ENCODE results near the gene RIPPLY3. TPM values are rescaled to one million over a fixed set of nuclear protein-coding genes. Genes with fewer than 3 reads are reported as not detected.
A peak's percentile ranks its signal among the peaks of the same experiment; 100 is the strongest.

The RIPPLY3 gene
- total and polyA plus RNA-seq, 7 donors = 0.12 TPM; not detected in 6

DNA sequence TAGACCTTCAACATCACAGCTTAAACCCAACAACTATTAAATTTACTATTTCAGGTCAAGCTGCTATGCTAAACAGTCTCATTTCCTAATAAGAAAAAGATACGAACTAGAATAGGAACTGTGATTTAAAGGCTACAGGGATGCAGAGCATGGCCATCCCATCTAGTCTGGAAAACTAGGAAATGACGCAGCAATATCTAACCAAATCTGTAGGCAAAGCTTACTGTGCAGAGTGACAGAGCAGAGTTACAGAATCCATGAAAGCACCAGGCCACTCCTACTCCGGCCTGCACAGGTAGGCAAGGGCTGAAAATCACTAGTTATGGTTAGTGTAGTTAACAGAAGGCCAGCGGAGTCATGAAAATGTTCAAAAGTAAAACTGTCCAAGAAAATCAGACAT is 42.1 kb upstream of the RIPPLY3 start:
- no peaks in the 10 kb centered on the region for H3K9me3 ChIP-seq
- H3K4me1 ChIP-seq = peaks cover 0 to 20% (median 5%) of the 10 kb centered on the region in 4 donors
- 93 to 94% methylated on average over 4 of the region's 4 CpGs for WGBS, 2 donors
- H3K27me3 ChIP-seq = no peaks in the 10 kb centered on the region
- DNase-seq = no peak
- intact Hi-C loops (cut with DNase I) = no loop called here
- TF ChIP-seq, protein P1, sequence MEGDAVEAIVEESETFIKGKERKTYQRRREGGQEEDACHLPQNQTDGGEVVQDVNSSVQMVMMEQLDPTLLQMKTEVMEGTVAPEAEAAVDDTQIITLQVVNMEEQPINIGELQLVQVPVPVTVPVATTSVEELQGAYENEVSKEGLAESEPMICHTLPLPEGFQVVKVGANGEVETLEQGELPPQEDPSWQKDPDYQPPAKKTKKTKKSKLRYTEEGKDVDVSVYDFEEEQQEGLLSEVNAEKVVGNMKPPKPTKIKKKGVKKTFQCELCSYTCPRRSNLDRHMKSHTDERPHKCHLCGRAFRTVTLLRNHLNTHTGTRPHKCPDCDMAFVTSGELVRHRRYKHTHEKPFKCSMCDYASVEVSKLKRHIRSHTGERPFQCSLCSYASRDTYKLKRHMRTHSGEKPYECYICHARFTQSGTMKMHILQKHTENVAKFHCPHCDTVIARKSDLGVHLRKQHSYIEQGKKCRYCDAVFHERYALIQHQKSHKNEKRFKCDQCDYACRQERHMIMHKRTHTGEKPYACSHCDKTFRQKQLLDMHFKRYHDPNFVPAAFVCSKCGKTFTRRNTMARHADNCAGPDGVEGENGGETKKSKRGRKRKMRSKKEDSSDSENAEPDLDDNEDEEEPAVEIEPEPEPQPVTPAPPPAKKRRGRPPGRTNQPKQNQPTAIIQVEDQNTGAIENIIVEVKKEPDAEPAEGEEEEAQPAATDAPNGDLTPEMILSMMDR (IDR thresholded peaks at IDR 0.05) = no peak
- TF ChIP-seq POLR2AphosphoS5 (IDR thresholded peaks at IDR 0.05) (no peak), EP300 (IDR thresholded peaks at IDR 0.05) (no peak), POLR2A (IDR thresholded peaks at IDR 0.05) (no peak)
- H3K27ac ChIP-seq = no peak overlapping the region
- no peak overlapping the region for H3K4me3 ChIP-seq
- H3K36me3 ChIP-seq = peaks cover 0 to 17% (median 4%) of the 10 kb centered on the region in 4 donors

DNA sequence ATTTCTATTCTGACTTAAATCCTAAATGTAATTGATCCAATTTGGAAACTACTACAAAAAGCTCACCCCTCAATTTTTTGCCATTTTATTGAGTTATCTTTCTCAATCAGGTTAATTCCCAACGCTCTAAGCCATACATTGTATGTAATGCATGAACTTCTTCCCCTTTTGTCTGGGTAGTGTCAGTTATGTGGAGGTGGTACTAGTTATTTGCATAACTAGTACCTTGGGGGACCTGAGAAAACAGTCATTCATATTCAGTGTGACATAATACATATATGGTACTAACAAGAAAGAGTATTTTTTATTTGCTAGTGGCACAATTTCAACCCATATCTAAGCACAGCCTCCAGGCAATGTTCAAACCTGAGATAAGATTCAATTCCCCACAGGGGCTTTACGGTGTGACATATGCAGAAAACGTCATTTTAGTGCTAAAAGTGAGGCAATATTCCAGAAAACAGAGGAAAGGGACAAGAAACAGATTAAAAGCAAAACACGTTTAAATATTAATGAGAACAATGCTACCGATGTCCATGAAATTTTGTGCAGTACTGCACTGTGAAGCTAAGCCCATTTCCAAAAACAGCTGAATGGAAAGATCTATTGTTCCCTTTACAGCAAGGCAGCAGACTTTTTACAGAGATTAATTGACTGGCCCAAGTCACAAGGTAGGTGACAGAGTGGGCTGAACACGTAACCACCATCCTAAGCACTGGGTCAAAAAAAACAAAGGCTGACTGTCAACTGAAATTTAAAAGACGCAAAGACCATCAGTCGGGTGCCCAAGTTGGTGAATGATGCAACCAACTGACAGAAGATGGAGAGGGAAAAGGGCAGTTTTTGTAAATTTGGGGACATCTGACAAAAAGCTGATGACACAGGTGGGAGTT is 41.4 kb upstream of the RIPPLY3 start:
- H3K4me3 ChIP-seq = peak overlapping the region in 1 of 4 donors; percentile 70

DNA sequence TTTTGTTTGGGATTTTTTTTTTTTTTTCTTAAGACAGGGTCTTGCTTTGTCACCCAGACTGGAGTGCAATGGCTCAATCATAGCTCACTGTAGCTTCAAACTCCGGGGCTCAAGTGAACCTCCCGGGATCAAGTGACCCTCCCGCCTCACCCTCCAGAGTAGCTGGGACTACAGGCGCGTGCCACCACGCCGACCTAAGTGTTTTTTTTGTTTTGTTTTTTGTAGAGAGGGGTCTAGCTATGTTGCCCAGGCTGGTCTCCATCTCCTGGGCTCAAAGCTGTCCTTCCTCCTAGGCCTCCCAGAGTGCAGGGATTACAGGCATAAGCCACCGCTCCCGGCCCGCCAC is 40.8 kb upstream of the RIPPLY3 start:
- Histone ChIP-seq H3K4me3 (peak overlapping the region; percentile 68 to 85 (median 77)), H3K4me1 (peaks cover 0 to 20% (median 5%) of the 10 kb centered on the region in 4 donors), H3K27ac (peak overlapping the region; percentile 78 to 87 (median 84)), H3K27me3 (no peaks in the 10 kb centered on the region), H3K36me3 (peaks cover 0 to 7% (median under 1%) of the 10 kb centered on the region in 4 donors), H3K9me3 (no peaks in the 10 kb centered on the region)
- TF ChIP-seq, protein P1 (IDR thresholded peaks at IDR 0.05) = no peak
- TF ChIP-seq EP300 (IDR thresholded peaks at IDR 0.05) = no peak
- TF ChIP-seq POLR2A (IDR thresholded peaks at IDR 0.05) = no peak
- TF ChIP-seq POLR2AphosphoS5 (IDR thresholded peaks at IDR 0.05) = no peak
- 18 to 38% methylated on average over 10 of the region's 10 CpGs for WGBS, 2 donors
- intact Hi-C loops (cut with DNase I) = loop anchor here (1.0 to 5.0 kb wide), 2 partner anchors 25 to 107 kb away; partner anchors contain the start of genes PIGP and TTC3
- DNase-seq = no peak

More for the DNA sequence above, 41.4 kb upstream of the RIPPLY3 start:
- TF ChIP-seq, protein P1 (IDR thresholded peaks at IDR 0.05) = no peak
- no peak for TF ChIP-seq POLR2AphosphoS5 (IDR thresholded peaks at IDR 0.05)
- no peak for TF ChIP-seq EP300 (IDR thresholded peaks at IDR 0.05)
- no peak for TF ChIP-seq POLR2A (IDR thresholded peaks at IDR 0.05)
- no peaks in the 10 kb centered on the region for H3K27me3 ChIP-seq
- WGBS, 2 donors = 87 to 88% methylated on average over 8 of the region's 8 CpGs
- DNase-seq = no peak
- peaks cover 0 to 11% (median 3%) of the 10 kb centered on the region in 4 donors for H3K36me3 ChIP-seq
- H3K9me3 ChIP-seq = no peaks in the 10 kb centered on the region
- intact Hi-C loops (cut with DNase I) = loop anchor here (5.0 kb wide), 1 partner anchor 107 kb away; the partner anchor contains the start of genes PIGP and TTC3
- peaks cover 0 to 20% (median 5%) of the 10 kb centered on the region in 4 donors for H3K4me1 ChIP-seq
- H3K27ac ChIP-seq = no peak overlapping the region

DNA sequence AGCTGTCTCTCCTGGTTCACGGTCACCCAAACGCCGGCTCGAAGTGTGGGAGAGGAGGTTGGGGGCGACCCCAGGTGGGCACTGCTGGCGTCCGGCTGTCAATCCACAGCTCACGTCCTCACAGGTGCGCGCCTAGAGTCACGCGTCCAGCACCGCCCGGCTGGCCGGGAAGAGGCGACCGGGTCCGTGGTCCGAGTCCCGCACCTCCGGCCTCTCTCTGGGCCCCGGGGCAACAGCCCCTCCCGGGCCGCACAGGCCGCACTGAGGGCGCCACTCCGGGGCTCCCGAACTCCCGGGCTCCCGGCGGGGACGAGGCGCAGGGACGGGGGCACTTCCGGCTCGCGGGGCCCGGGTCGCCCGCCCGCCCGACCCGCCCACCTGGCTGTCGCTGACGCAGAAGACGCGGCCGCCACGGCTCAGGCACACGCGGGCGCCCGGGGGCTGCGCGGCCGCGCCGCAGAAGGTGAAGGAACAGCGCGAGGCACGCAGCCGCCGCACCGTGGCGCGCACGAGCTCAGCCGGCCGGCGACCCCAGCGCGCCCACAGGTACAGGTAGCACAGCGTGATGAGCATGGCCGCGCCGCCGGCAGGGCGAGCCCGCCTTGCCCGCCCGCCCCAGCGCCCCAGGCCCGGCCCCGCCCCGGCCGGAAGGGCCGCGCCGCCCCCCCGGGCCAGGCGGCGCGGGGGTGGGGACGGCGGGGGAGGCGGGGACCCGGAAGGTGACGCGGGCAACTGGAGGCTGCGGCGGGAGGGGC is 40.3 kb upstream of the RIPPLY3 start, which contains the start of gene HLCS:
HLCS (minus strand) TSS at position 604 of the 755 bp plus-strand sequence; CDS start at position 573, 31 bp downstream.
- intact Hi-C loops (cut with DNase I) = loop anchor here (1.0 to 5.0 kb wide), 2 partner anchors 24 to 106 kb away; partner anchors contain the start of genes PIGP and TTC3
- 0 to 1% methylated on average over 101 of the region's 101 CpGs for WGBS, 2 donors
- Histone ChIP-seq H3K36me3 (peaks cover 0 to 1% (median 0%) of the 10 kb centered on the region in 4 donors), H3K9me3 (no peaks in the 10 kb centered on the region), H3K27ac (peak within 1 kb of the TSS; percentile 78 to 87 (median 84)), H3K27me3 (no peaks in the 10 kb centered on the region), H3K4me3 (peak within 1 kb of the TSS; percentile 68 to 85 (median 77)), H3K4me1 (peaks cover 0 to 20% (median 5%) of the 10 kb centered on the region in 4 donors)
- peak in 2 of 4 donors; percentile 18 to 32 for TF ChIP-seq POLR2AphosphoS5 (IDR thresholded peaks at IDR 0.05)
- TF ChIP-seq, protein P1 (IDR thresholded peaks at IDR 0.05) = peak in 1 of 4 experiments; percentile 17
- TF ChIP-seq POLR2A (IDR thresholded peaks at IDR 0.05) = no peak
- no peak for TF ChIP-seq EP300 (IDR thresholded peaks at IDR 0.05)
- peak; percentile 85 for DNase-seq
